GM12873 (cell line): ENCODE results near the gene TSC22D3.

ENCODE experiments used
- CTCF ChIP-seq: IDR thresholded peaks from 2 replicates; pipeline ENCODE4 v1.5.1; 2012; ENCODE audit warnings: low read depth, mild to moderate bottlenecking, moderate library complexity, low read length, control low read depth; ENCODE audit not compliant: insufficient read depth; ENCODE audit errors: missing control alignments

The TSC22D3 gene

GRCh38 chrX:107676559-107677378 lies 98.8 kb downstream of the TSC22D3 start:
- no peak for TF ChIP-seq CTCF

- no peak for TF ChIP-seq CTCF
Measured at GRCh38 chrX:107675823-107676555, 99.6 kb downstream of the TSC22D3 start.

- TF ChIP-seq CTCF: no peak
Measured at GRCh38 chrX:107675365-107675654, 100.3 kb downstream of the TSC22D3 start.

- TF ChIP-seq CTCF: no peak
Measured at GRCh38 chrX:107674480-107675364, 100.9 kb downstream of the TSC22D3 start.

- no peak for TF ChIP-seq CTCF
Measured at GRCh38 chrX:107673933-107674479, 101.6 kb downstream of the TSC22D3 start.

- TF ChIP-seq CTCF: no peak
Measured at GRCh38 chrX:107673431-107673830, 102.2 kb downstream of the TSC22D3 start.

GRCh38 chrX:107672955-107673378 lies 102.6 kb downstream of the TSC22D3 start:
- peak; percentile 84 for TF ChIP-seq CTCF
